ENCODE measurements around the gene CERK. TPM values are rescaled to one million over a fixed set of nuclear protein-coding genes. Genes with fewer than 3 reads are reported as not detected.

The CERK gene
- total RNA-seq, 1 experiment from 2014 or later = 24.9 TPM

GRCh38 chr22:46761539-46762237, 23.6 kb upstream of the CERK start:
- Histone ChIP-seq H3K4me2 (peak overlapping the region; percentile 99), H3K36me3 (ENCODE audit: low read depth) (no peaks in the 10 kb centered on the region), H3K27me3 (ENCODE audit: insufficient read depth, low read depth) (no peaks in the 10 kb centered on the region), H3K9me2 (ENCODE audit: insufficient read depth) (no peaks in the 10 kb centered on the region), H3K79me2 (ENCODE audit: low read depth) (peaks cover 59% of the 10 kb centered on the region), H3K27ac (peak overlapping the region; percentile 76), H4K20me1 (ENCODE audit: insufficient read depth) (peaks cover 14% of the 10 kb centered on the region), H3K4me1 (replicated peaks; ENCODE audit: insufficient read depth) (peaks cover 21% of the 10 kb centered on the region), H3K4me3 (peak overlapping the region; percentile 94), H3F3A (ENCODE audit: insufficient read depth, low read depth) (peaks cover 28% of the 10 kb centered on the region; the same call in 1 of the 2 replicates), H2AFZ (peak overlapping the region; percentile 87), H3K9me3 (ENCODE audit: insufficient read depth, low read depth) (0 out of 2 replicates have a peak, but pooled peaks cover under 1% of the 10 kb centered on the region)
- POLR2A ChIA-PET (ENCODE audit: unreplicated experiment) = no interaction called here
- CTCF ChIA-PET = no interaction called here
- intact Hi-C loops (cut with micrococcal nuclease; ENCODE audit: unreplicated experiment) = no loop called here
- no peak for DNase-seq
- TF ChIP-seq EZH2 (IDR thresholded peaks at IDR 0.05; ENCODE audit: low read depth) (no peak), CTCF (conservative IDR thresholded peaks at IDR 0.05) (no peak)
- BruUV-seq (replicated peaks) = TSS peak; percentile 97

GRCh38 chr22:46761017-46761416, 23.0 kb upstream of the CERK start:
- POLR2A ChIA-PET (ENCODE audit: unreplicated experiment) = no interaction called here
- intact Hi-C loops (cut with micrococcal nuclease; ENCODE audit: unreplicated experiment) = no loop called here

GRCh38 chr22:46758867-46759290, 20.8 kb upstream of the CERK start:
- POLR2A ChIA-PET (ENCODE audit: unreplicated experiment) = no interaction called here
- intact Hi-C loops (cut with micrococcal nuclease; ENCODE audit: unreplicated experiment) = loop anchor here (2.0 kb wide), 1 partner anchor 20 kb away; the partner anchor contains the start of gene CERK

More at GRCh38 chr22:46761017-46761416, 23.0 kb upstream of the CERK start:
- no peaks in the 10 kb centered on the region for H3K36me3 ChIP-seq (ENCODE audit: low read depth)
- peaks cover 52% of the 10 kb centered on the region for H3K79me2 ChIP-seq (ENCODE audit: low read depth)
- peaks cover 9% of the 10 kb centered on the region; the same call in 1 of the 2 replicates for H4K20me1 ChIP-seq (ENCODE audit: insufficient read depth)
- peak overlapping the region; percentile 99 for H3K4me2 ChIP-seq
- no TSS peak for BruUV-seq (replicated peaks)
- peaks cover 21% of the 10 kb centered on the region for H3K4me1 ChIP-seq (replicated peaks; ENCODE audit: insufficient read depth)
- no peak for DNase-seq
- H3K27ac ChIP-seq = no peak overlapping the region
- H3K9me2 ChIP-seq (ENCODE audit: insufficient read depth) = no peaks in the 10 kb centered on the region
- peak overlapping the region; percentile 94 for H3K4me3 ChIP-seq
- TF ChIP-seq EZH2 (IDR thresholded peaks at IDR 0.05; ENCODE audit: low read depth) = no peak
- TF ChIP-seq CTCF (conservative IDR thresholded peaks at IDR 0.05) = no peak
- H3K9me3 ChIP-seq (ENCODE audit: insufficient read depth, low read depth) = peaks cover 4% of the 10 kb centered on the region; the same call in 1 of the 2 replicates
- CTCF ChIA-PET = no interaction called here
- H2AFZ ChIP-seq = no peak overlapping the region
- H3F3A ChIP-seq (ENCODE audit: insufficient read depth, low read depth) = peaks cover 28% of the 10 kb centered on the region; the same call in 1 of the 2 replicates
- H3K27me3 ChIP-seq (ENCODE audit: insufficient read depth, low read depth) = no peaks in the 10 kb centered on the region

More at GRCh38 chr22:46758867-46759290, 20.8 kb upstream of the CERK start:
- Histone ChIP-seq H3F3A (ENCODE audit: insufficient read depth, low read depth) (peaks cover 29% of the 10 kb centered on the region), H3K9me3 (ENCODE audit: insufficient read depth, low read depth) (peaks cover 4% of the 10 kb centered on the region; the same call in 1 of the 2 replicates), H3K4me2 (no peak overlapping the region), H3K27ac (no peak overlapping the region), H3K36me3 (ENCODE audit: low read depth) (no peaks in the 10 kb centered on the region), H3K9me2 (ENCODE audit: insufficient read depth) (no peaks in the 10 kb centered on the region), H3K4me3 (no peak overlapping the region), H3K79me2 (ENCODE audit: low read depth) (peaks cover 31% of the 10 kb centered on the region), H4K20me1 (ENCODE audit: insufficient read depth) (peaks cover 5% of the 10 kb centered on the region; the same call in 1 of the 2 replicates), H3K27me3 (ENCODE audit: insufficient read depth, low read depth) (no peaks in the 10 kb centered on the region), H2AFZ (no peak overlapping the region), H3K4me1 (replicated peaks; ENCODE audit: insufficient read depth) (peaks cover 27% of the 10 kb centered on the region)
- BruUV-seq (replicated peaks) = no TSS peak
- peak; percentile 54 to 73 for DNase-seq
- CTCF ChIA-PET = interaction anchor here (0.8 to 1.1 kb wide), 2 partner anchors 15 to 17 kb away, joined by 3 to 5 read pairs; no protein-coding TSS in a partner anchor
- TF ChIP-seq EZH2 (IDR thresholded peaks at IDR 0.05; ENCODE audit: low read depth) (no peak), CTCF (conservative IDR thresholded peaks at IDR 0.05) (peak; percentile 86)

Measured in PC-9 (cell line).